HG03439 (cell line): Measurements from ENCODE around the gene FFAR2.

Experiments used
- ATAC-seq: cut with Tn5 transposase; IDR thresholded peaks from one replicate; pipeline ENCODE4 v1.9.1; 2021; ENCODE audit warnings: mild to moderate bottlenecking, moderate library complexity; ENCODE audit not compliant: unreplicated experiment

Gene FFAR2

GRCh38 chr19:35484252-35485036, 36.4 kb downstream of the FFAR2 start:
- ATAC-seq: peak; percentile 90

DNA sequence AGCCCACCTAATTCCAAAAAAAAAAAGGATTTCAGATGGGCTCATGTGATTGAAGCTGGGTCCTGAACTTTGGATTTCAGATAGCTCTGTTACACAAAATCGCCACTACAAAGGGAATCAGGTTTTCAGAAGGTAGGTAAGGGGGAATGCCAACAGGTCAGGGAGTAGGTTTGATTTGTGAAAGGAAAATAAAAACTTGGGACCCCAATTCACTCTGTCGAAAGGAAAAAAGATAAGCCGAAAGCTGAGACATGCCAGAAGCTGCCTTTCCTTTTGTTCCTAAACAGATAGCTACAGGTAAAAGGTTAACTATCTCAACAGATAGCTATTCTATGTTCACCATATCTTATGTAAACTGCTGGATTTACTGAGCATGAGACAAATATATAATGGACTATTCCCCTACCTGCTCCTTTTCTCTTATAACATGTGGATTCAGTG, 38.2 kb downstream of the FFAR2 start:
- ATAC-seq: no peak

DNA sequence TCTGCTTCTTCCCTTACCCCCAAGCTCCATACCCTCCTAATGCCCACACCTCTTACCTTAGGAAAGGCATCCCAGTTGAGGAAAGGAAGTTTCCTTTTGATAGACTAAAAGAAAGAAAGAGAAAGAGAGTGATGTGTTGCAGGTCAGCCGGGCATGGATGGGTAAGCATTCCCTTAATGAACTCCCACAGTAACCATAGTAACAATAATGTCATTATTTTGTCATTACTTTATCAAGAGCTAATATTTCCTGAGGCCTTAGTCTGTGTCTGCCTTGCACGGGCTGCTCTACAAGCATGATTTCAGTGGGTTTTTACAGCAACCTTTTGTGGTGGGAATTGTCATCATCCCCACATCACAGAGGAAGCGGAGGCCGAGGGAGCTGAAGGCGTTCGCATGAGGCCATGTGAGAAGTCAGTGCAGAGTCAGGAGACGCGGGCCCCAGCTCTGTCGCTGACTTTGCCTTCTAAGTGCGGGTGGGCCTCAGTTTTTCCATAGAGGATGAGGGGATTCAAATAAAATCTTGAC, 39.7 kb downstream of the FFAR2 start:
- ATAC-seq: no peak

- no peak for ATAC-seq
Observed at GRCh38 chr19:35488677-35489076, 40.6 kb downstream of the FFAR2 start.

DNA sequence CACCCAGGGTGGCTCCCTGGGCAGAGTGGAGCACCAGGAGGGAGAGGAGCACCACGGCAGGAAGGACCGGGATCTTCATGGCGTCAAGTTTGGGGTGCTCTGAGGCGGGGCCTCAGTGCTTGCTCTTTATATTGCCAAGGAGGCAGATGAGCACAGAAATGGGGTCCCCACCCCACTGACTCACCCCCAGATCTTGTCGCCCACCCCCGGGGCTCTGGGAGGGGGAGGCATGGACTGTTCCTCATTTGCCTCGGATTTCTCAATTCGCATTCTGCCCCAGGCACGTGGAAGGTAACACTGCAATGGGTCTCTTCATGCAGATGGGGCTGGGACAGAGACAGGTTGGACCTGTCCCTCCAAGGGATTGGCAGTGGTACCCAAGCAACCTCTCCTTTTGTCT, 42.3 kb downstream of the FFAR2 start, which contains the start of gene KRTDAP:
TSS of gene KRTDAP (minus strand) at position 101 of the 400 bp plus-strand sequence. CDS start at position 79, 22 bp downstream.
- ATAC-seq: no peak

GRCh38 chr19:35491836-35492360, 43.8 kb downstream of the FFAR2 start:
- ATAC-seq: no peak

- ATAC-seq: no peak
Observed at GRCh38 chr19:35493971-35494370, 45.9 kb downstream of the FFAR2 start.

GRCh38 chr19:35495107-35496064, 47.3 kb downstream of the FFAR2 start:
- no peak for ATAC-seq

DNA sequence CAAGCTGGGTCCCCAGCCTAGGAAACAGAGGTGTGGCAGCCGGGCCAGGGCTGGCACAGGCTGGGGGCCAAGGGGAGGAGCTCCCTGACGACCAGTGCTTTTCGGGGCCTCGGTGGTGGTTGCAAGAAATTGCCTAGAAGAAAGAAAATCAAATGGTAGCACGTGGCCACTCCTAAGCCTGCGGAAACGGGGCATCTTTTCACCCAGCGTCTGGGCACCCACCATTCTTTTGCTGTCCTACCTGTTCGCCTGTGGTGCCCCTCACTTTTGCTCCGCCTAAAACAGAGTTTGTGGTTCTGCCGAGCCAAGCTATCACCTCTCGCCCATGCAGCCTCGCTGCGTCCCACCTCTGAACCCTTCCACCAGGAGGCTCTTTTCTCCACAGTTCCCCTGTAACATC, 49.3 kb downstream of the FFAR2 start:
- no peak for ATAC-seq

DNA sequence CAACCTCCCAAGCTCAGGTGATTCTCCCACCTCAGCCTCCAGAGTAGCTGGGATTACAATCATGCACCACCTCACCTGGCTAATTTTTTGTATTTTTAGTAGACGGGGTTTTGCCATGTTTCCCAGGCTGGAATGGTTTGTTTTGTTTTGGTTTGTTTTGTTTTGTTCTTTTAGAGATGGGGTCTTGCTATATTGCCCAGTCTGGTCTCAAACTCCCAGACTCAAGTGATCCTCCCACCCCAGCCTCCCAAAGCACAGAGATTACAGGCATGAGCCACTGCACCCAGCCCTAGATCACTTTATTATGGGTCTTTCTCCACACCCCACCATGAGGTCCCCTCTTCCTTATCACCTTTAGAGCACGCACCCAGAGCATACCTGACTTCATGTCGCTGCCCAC, 50.2 kb downstream of the FFAR2 start:
- ATAC-seq: no peak

GRCh38 chr19:35498984-35499527, 51.0 kb downstream of the FFAR2 start:
- ATAC-seq: no peak

GRCh38 chr19:35500611-35501010, 52.6 kb downstream of the FFAR2 start:
- no peak for ATAC-seq
